KG1 (cell line): ENCODE measurements around the gene RALGPS1.

Experiments
- DNase-seq: peaks from one replicate; lab custom pipeline; 2025; lab: John Stamatoyannopoulos, UW

RALGPS1 gene

DNA sequence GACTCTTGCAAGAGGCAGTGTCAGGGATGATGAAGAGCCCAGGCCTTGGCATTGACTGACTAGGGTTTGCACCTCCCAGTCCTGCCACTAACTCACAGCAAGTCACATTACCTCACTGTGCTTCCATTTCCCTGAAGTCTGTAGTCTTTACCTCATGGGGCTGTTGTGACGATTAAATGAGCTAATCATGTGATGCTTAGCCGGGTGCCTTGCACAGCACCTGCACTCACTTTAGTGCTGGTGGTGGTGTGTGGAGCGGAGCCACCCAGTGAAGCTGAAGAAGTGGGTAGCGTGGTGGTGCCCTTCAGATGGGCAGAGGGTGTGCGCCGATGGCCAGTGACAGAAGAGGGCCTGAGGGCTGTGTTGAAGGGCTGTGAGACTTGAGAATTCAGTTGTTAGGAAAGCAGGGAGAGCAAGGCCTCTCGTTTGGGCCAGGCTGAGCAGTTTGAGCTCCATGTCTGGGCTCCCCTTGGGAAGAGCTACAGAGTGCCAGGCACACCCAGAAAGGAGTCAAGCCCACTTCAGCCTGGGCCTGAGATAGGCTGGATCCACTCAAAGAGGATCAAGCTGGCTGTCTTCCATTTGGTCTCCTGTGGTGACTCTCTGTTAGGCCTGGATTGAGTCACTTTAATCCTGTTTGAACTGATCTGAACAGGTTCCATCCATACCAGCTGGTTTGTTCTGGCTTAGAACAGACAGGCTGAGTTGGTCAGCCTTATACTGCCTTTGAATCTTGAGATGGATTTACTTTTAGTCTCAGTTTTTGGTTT is 42.5 kb downstream of the RALGPS1 start:
- DNase-seq, result no peak

DNA sequence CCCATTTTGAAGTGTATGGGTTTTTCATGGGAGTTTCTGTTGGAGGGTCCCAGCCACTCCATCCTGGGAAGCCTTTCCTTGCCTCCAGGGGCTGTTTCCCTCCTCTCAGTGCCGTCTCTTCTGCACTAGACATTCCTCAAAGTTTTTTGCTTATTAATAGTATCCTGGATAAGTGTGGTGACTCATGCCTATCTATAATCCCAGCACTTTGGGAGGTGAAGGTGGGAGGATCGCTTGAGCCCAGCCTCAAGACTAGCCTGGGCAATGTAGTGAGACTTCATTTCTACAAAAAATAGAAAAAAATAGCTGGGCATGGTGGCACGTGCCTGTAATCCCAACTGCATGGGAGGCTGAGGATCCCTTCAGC is 43.1 kb downstream of the RALGPS1 start:
- DNase-seq, result no peak

DNA sequence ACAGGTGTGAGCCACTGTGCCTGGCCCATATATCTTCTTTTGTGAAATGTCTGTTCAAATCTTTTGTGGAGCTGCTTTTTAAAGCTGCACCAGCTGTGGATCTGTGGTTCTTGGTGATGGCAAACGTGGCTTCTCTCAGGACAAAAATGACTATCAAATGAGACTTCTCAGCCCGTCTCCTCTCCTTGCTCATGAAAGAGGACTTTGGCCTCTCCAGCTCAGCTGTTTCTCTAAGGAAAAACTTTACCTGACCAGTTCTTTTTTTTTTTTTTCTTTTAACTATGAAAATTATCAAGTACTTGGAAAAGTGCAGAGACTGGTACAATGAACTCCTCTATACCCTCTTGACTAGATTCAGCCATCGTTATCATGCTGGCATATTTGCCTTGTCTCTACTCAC is 44.8 kb downstream of the RALGPS1 start:
- DNase-seq, result no peak

DNA sequence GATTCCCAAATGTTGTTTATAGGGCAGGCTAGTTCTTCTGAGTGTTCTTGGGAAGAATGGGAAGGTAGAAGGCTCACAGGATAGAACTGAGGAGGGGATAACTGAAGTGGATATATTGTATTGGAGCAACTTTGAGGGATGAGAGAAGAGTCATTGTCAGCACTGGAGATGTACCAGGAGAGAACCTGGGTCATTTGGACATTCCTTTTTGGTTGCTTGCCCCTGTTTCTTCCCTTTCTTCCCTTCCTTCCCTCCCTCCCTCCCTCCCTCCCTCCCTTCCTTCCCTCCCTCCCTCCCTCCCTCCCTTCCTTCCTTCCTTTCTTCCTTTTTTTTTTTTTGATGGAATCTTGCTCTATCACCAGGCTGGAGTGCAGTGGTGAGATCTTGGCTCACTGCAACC is 45.3 kb downstream of the RALGPS1 start:
- DNase-seq, result no peak

DNA sequence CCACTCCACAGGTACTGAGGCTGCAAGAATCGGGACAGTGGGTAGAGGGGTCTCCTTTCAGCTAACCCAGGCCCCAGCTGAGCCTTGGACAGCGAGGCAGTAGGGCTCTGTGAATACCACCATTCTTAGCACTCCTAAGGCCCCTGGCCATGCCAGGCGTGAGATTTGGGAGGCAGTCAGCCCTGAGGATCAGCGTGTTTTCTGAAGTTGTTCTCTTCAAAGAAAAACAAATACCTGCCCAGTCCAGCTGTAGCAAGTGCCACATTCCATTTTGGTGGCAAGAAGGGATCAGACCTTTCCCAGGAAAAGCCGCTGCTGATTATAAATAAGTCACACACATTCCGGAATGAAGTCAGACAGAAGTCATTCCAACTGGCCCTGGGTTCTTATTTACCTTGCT is 47.8 kb downstream of the RALGPS1 start:
- DNase-seq, result no peak

DNA sequence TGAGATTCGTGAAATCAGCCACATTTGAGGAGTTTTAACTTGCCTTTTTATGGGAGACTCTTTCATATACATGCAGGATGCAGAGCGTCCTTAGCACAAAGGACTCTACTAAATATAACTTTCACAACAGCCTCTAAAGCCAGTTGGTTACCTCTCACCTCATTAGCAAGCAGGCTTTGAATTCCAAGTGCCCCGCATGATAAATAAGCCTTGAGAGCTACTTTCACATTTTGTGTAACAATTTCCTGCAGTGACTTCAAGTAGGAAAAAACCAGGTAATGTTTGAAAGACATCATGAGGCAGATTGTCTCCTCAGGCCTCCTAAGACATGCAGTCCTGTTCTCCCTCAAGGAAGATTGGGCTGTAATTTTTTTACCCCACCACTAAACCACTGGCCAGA is 50.5 kb downstream of the RALGPS1 start:
- no peak for DNase-seq

DNA sequence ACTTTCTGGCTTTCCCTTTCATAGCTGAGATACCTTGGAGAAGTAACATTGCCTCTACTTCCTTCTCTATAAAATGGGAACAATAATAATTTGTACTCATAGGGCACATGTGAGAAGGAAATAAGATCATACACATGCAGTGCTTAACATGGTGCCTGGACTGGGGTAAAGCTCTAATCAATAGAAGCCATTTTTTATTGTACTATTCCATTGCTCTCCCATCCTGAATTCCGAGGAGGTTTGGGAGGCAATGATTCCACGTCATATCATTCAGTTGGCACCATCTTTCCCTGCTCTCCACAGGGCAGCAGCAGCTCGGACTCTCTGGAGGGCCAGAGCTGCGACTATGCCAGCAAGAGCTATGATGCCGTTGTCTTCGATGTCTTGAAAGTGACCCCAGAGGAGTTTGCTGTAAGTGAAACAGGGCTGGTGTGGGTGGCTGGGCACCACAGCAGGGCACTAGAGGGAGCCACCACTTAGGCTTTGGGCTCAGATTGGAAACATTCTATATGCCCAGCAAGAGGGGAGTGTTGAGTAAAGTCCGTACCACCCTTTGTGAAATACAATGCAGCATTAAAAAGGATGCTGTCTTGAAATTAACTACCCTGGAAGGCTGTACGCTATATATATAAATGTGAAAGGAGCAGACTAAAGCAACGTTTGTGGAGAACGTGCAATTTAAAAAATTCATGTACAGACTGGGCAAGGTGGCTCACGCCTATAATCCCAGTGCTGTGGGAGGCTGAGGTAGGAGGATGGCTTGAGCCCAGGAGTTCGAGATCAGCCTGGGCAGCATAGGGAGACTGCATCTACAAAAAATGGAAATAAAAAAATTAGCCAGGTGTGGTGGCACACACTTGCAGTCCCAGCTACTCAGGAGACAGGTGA is 51.2 kb downstream of the RALGPS1 start:
- DNase-seq, result peak; percentile 13

DNA sequence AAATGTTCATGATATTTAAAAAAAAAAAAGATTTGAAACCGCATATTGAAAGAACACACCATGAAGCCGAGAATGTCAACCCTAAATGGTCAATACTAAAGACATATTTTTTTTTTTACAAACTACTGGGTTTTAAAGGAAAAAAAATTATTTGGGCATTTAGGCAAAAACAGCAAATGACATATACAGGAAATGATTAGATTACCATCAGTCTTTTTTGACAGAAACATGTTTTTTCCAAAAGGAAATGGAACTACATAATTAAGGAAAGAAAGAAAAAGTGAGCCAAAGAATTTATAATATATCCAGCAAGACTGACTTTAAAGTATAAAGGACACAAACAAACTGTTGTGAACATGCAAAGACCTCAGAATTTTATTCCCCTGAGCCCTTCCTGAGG is 56.7 kb downstream of the RALGPS1 start:
- no peak for DNase-seq

DNA sequence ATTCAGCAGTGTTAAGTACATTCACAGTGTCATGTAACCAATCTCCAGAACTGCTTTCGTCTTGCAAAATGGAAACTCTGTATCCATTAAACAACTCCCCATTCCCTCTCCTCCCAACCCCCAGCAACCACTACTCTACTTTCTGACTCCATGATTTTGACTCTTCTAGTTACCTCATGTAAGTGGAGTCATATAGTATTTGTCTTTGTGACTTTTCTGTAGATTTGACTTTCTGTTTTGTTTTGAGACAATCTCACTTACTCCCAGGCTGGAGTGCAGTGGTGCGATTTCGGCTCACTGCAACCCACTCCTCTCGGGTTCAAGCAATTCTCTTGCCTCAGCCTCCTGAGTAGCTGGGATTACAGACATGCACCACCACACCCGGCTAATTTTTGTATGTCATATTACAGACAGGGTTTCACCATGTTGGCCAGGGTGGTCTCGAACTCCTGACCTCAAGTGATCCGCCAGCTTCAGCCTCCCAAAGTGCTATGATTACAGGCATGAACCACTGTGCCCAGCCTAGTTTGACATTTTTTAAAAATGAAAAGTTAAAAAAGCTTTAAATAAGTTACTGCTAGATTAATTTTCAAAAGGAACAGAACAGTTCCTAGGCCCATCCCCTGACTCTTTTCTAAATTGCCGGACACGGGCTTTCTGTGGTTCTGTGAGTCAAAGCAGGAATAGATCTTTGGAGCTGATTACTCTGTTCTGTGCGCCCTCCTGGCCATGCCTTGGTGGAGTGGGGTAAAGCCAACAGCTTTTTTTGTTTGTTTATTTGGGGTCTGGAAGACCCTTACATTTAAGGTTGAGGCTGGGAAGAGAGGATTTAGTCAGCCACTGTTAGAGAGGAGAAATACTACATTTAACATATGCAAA is 59.3 kb downstream of the RALGPS1 start:
- DNase-seq, result no peak

DNA sequence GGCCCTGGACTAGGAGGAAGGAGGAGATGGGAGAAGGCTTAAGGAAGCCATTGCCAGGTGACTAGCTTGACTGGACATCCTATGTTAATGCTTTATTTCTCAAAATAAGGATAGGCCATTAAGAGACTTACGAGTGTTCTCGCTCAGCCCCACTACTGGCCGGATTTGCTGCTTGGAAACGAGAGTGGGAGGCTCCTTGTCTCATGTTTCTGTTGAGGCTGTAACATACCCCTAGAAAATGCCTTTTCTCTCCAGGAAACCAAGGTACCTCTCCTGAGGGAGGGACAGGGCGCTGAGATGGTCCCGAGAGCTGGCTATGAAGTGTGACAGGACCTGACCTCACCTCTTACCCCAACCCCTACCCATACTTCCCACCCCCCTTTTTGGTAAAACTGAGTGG is 60.0 kb downstream of the RALGPS1 start:
- DNase-seq, result no peak

DNA sequence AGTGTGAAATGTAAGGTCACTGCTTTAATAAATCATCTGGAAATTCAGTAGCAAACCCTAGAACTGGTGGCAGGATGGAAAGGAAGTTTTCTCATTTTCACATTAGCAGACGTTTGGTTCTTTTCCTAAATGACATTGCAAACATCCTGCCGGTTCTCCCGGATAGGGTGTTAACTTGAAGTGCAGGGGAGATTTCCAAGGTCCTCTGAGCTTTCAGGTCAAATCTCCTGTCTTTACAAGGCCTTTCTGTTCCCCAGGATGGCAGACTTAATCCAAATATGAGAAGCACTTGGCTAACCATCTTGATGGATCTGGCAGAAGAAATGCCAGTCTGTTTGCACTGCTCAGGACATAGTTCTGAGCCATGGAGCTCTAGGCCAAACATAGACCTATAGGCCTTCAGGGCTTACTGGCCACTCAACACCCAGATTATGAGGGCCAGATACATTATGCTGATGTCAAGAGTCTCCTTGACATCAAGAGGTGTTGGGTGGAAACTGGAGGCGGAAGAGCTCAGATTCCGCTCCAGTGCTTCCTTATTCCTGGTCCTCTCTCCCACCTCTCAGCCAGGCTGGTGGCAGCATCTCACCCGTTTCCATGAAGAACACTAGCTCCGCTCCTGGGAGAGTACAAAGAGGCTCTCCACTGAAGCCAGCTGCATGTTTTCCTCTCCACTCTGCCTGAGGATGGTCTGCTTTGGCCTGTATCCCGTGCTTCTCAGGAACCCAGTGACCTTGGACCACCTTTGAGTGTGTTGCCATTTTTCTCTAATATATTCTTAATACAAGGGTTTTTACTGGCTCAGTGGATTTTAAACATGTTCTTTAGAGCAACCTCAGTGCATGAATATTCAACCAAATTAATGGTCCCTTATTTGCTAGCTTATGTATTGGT is 61.0 kb downstream of the RALGPS1 start:
- no peak for DNase-seq

DNA sequence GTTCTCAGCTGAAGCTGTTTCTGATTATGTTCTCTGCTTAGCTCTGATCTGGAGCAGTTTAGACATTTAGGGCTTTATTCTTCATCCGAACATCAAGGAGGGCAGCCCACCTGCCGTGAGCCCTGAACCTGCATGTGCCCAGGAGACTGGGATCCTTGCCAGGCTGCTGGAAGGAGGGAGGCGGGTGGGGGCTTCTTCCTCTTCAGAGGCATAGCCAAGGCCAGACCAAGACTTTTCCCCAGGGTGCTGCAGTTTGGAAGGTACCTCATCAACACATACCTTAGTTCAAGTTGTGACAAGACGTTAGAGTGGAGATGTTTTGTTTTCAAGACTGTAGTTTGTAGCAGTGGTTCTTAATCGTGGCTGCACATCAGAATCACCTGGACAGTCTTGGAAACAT is 64.9 kb downstream of the RALGPS1 start:
- DNase-seq, result no peak

DNA sequence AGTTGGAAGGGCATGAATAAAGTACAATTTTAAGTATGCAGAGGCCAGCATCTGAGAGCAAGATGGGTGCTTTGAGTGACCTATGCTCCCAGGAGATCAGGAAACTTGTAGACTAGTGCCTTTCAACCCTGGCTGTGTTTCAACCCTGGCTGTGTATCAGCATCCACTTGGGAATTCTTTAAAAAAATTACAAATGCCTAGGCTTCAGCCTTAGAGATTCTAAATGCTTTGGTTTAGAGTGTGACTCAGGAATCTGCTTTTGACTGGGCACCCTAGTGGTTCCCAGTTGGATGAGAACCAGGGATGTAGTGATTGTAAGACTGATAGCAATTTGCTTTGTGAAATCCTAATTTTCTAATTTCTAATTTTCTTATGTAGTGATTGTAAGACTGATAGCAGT is 65.6 kb downstream of the RALGPS1 start:
- DNase-seq, result no peak

DNA sequence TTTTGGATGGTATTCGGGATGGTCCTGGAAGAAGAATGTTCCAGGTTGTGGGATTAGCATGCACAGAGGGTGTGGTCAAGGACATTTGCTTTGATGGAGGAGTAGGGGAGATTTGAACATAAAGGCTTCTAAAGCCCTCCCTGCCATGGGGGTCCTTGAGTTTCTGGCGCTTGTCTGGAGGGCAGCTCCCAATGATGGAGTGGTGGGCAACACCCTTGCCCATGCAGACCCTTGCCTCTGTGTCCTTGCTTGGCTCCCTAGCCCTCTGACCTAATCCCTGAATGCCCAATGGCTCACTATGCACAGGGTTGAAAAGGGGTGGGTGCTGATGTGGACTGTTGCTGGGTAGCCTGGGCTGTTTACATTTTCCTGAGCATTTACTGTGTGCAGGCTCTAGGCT is 66.6 kb downstream of the RALGPS1 start:
- no peak for DNase-seq

DNA sequence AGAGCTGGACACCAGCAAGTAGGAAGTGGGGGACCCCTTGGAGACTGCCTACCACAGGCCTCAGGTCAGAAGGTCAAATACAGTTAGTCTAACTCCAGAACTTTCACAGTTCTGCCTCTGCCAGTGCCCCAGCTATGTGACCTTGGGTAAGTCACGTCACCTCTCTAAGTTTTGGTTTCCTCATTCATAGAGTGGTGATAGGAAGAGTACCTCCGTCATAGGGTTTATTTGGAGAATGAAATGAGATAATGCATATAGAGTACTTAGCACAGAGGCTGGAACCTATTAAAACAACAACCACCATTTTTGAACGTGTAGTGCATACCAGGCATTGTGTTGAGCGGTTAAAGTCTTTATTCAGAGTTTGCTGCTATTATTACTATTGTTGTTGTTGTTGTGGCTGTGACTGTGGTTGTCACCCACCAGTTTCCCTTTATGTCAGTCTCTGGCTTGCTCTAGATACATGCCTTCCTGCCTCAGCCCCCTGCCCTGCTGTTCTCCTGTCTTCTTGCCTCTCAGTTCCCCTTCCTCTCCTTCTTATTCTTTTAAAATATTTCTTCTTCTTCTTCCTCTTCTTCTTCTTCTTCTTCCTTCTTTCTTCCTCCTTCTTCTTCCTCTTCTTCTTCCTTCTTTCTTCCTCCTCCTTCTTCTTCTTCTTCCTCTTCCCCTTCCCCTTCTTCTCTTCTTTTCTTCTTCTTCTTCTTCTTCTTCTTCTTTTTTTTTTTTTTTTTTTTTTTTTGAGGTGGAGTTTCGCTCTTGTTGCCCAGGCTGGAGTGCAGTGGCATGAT is 67.8 kb downstream of the RALGPS1 start:
- no peak for DNase-seq

DNA sequence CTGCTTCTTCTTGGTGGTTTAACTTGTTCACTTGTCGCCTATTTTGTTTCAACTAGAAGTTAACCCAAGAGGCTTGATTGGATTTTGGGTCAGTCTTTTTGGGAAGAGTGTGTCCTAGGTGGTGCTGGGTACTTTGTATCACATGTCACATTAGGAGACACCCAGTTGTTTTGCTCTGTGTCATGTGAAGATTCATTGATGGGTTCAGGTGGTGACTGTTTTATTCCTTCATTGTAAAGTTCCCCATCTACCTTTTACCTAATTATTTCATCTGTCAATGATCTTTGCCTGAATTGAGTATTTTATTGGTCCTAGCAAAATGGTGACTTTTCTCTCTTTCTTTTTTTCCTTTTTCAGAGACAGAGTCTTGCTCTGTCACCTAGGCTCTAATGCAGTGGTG is 69.2 kb downstream of the RALGPS1 start:
- no peak for DNase-seq

DNA sequence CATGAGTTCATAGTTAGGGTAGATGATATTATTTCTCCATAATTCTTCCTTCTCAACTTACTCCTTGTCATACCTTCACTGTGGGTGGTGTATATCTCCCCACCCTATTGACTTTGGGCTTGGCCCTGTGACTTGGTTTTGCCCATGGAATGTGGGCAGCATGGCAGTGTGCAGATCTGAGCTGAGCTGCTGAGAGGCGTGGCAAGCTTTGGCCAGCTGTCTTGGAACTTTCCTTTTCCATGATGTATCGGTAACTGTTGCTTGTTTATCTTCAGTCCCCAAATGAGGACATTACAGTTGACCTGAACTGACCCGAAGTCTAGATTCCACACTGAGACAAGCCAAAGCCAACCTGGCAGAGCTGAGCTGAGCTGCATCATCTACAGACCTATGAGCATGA is 70.4 kb downstream of the RALGPS1 start:
- DNase-seq, result no peak

DNA sequence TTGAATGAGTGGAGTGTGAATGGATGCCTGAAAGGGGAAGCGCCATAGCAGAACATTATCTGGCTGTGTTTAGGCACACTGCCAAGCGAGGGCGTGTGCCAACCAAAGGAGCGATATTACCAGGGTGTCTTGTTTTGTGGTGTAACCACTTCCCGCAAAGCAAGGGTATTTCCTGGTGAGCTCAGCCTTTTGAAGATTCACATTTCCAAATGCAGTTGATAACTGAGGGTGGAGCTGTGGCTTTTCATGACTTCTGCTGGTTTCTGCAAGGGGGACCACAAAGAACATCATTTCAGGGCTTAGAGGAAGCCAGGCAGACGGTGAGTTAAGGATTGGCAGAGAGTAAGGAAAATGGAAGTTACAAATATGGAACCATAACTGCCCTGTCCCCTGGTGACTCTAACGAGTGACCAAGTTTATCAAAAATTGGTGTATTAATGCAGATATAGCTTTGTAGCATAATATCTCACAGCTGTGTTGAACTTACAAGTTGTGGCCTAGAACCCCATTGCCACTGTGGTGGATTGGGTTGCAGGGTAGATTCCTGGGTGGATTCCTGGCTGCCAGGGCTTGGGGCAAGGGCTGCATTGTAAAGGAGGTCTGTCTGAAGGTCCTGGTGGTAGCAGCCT is 71.4 kb downstream of the RALGPS1 start:
- DNase-seq, result peak; percentile 52

DNA sequence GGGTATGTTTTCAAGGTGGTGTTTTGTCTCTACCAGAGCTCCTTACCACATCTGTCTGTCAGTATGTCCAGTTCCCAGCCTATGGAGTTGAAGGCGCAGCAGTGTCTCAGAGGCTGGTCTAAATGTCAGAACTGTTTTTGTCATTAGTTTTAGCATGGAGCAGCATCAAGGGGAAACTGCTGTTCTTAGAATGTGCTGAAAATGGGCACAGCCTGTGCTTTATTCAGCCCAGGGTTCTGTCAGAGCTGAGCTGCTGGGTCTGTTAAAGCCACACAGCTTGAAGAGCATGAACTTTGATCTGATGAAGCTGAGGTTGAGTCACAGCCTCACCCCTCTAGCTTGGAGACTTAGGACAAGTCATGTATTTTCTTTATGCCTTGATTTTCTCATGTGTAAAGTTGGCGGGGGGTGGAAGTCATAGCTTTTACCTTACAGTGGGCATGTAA is 71.9 kb downstream of the RALGPS1 start:
- DNase-seq, result no peak

DNA sequence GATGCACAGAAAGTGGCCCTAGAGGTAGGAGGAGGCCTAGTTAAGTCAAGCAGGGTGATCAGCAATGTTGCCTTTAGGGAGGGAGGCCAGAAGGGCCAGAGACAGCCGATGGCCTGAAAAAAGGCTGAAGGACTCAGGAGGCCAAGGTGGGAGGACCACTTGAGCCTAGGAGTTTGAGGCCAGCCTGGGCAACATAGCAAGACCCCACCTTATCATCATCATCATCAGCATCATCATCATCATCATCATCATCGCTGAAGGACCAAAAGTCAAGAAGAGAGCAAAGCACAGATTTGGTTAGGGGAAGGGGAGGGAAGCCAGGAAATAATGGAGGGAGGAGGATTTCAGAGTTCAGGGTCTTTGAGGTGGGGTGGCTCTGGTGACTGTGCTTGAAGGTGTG is 74.3 kb downstream of the RALGPS1 start:
- no peak for DNase-seq
